Measurements from ENCODE around the gene PSMG2. TPM values are rescaled to one million over a fixed set of nuclear protein-coding genes. Genes with fewer than 3 reads are reported as not detected.
"Not testable (repeated sequence)": the region's sequence is repeated elsewhere in the genome, so short reads cannot be mapped to it uniquely, and the experiment has no call there.

Gene PSMG2
- total RNA-seq, 1 donor from 2014 or later = 50.1 TPM

DNA sequence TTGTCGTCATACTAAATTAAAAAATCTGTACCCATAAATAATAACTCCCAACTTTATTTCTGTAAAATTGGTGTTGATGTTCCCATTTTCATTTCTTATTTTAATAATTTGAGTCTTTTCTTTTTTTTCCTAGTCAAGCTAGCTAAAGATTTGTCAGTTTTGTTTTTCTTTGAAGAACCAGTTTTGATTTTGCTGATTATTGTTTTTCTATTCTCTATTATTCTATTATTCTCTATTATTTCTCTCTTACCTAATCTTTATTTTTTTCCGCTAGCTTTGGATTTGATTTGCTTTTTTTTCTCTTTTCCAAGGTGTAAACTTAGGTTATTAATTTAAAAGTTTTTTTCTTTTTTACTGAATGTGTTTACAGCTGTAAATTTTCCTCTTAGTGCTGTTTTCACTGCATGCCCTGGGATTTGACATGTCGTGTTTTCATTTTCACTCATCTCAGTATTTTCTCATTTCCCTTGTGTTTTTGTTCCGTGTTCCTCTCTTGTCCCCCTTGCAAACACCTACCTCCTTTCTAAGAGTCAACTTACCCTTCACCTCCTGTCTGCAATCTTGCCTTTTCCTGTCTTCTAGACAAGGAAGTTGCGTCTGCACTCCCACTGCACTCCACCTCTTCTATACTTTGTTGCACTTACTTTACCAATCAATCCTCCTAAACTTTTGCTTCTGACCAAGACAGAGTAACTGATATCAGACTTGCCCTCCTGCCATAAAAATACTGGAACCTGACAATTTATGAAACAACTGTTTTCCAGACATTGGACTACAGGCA lies 18.8 kb downstream of the PSMG2 start:
- DNase-seq (ENCODE audit: low read depth) = no peak

- no peak for DNase-seq (ENCODE audit: low read depth)
Measured at GRCh38 chr18:12722731-12723130, 19.9 kb downstream of the PSMG2 start.

DNA sequence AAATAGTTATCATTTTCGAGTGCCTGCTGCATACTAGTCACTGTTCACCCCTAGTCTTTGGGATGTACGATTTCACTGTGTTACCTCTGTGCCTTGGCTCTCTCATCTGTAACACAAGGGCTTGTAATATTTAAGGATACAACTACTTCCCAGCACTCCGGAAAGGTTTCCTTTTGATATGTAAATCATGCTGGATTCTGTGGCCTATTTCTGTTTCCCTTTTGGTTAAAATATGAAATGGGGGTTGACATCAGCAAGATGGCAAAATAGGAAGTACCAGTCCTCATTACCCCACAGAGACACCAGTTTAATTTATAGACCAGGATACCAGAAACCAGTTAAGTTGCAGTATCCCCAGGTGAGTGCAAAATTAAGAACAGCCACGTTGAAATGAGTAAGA lies 23.5 kb downstream of the PSMG2 start:
- DNase-seq (ENCODE audit: low read depth) = no peak

GRCh38 chr18:12726774-12727550 lies 24.1 kb downstream of the PSMG2 start:
- peak; percentile 78 for DNase-seq (ENCODE audit: low read depth)

GRCh38 chr18:12737243-12737902 lies 34.5 kb downstream of the PSMG2 start:
- no peak for DNase-seq (ENCODE audit: low read depth)

DNA sequence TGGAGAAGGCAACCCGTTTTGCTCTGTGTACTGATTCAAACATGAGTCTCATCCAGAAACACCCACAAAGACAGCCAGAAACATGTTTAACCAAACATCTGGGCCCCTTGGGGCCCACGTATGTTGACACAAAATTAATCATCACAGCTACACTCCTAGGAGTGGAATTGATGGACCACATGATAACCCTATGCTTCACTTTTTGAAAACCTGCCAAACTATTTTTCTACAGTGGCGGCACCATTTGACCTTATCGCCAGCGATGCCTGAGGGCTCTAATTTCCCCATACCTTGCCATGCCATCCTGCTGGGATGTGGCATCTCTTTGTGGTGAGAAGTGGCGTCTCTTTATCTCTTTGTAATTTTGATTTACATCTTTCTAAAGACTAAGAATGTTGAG lies 38.5 kb downstream of the PSMG2 start:
- DNase-seq (ENCODE audit: low read depth) = no peak

GRCh38 chr18:12742453-12742852 lies 39.6 kb downstream of the PSMG2 start:
- no peak for DNase-seq (ENCODE audit: low read depth)

- peak; percentile 68 for DNase-seq (ENCODE audit: low read depth)
Measured at GRCh38 chr18:12744103-12744502, 41.3 kb downstream of the PSMG2 start.

- DNase-seq (ENCODE audit: low read depth) = no peak
Measured at GRCh38 chr18:12745095-12745795, 42.4 kb downstream of the PSMG2 start.

- peak; percentile 89 for DNase-seq (ENCODE audit: low read depth)
Measured at GRCh38 chr18:12747530-12748315, 44.9 kb downstream of the PSMG2 start.

GRCh38 chr18:12748671-12749070 lies 45.8 kb downstream of the PSMG2 start:
- peak; percentile 19 for DNase-seq (ENCODE audit: low read depth)

DNA sequence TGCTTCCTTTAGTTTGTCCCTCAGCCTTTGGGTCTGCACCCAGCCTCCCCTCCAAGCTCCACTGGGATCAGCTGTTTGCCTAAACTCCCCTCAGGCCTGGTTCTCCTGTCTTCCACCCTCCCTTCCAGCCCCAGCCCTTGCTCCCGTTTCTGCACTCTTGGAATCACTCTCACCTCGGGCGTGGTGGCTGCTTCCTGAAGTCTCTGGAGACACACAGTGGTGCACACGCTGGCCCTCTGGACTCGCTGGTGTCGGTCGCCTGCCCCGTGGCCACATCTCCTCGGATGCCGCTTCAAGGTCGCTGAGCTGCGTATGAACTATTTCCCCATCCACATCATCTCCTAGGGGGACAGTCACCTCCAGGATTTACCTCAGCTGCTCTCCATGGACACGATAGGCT lies 46.3 kb downstream of the PSMG2 start:
- DNase-seq (ENCODE audit: low read depth) = peak; percentile 40

DNA sequence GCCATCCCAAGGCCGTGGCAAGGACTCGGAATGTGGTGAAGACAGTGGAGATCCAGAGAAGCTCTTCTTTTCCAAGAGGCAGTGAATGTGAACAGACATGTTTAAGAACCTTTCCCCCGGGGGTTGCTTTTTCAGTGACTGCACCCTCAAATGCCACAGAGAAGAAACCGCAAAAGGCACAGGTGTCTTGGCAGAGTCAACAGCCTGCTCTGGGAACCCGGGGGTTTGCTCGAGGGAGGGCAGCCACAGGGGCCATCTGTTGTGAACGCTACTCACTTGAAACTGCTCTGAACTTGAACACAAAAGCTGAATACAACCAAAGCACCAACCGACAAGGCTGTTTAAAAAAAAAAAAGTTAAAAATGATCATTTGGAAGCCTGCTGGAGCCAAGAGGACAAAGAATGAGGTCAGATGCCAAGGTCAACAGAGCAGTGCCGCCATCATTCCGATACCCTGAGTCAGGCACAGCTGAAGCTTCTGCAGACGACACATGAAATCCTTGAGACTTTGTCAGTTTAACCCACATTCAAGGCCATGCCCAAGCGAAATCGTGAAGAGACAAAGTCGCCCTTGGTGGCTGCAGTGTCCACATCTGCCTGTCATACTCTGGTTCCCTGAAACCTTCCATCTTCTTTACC lies 47.4 kb downstream of the PSMG2 start:
- DNase-seq (ENCODE audit: low read depth) = peak; percentile 98

- DNase-seq (ENCODE audit: low read depth) = no peak
Measured at GRCh38 chr18:12750715-12751502, 48.1 kb downstream of the PSMG2 start.

GRCh38 chr18:12751503-12751884 lies 48.7 kb downstream of the PSMG2 start:
- DNase-seq (ENCODE audit: low read depth) = no peak

- DNase-seq (ENCODE audit: low read depth) = peak; percentile 15
Measured at GRCh38 chr18:12751891-12752290, 49.0 kb downstream of the PSMG2 start.

- no peak for DNase-seq (ENCODE audit: low read depth)
Measured at GRCh38 chr18:12754511-12754910, 51.7 kb downstream of the PSMG2 start.

DNA sequence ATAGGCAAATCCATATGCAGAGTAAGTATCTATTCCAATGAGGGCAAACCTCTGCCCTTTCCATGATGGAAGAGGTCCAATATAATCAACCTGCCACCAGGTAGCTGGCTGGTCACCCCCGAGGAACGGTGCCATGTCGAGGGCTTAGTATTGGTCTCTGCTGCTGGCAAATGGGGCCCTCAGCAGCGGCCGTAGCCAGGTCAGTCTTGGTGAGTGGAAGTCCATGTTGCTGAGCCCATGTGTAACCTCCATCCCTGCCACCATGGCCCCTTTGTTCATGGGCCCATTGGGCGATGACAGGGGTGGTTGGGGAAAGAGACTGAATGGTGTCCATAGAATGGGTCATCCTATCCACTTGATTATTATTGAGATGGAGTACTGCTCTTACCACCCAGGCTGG lies 52.8 kb downstream of the PSMG2 start:
- DNase-seq (ENCODE audit: low read depth) = not testable (repeated sequence)

- DNase-seq (ENCODE audit: low read depth) = not testable (repeated sequence)
Measured at GRCh38 chr18:12756619-12757239, 53.9 kb downstream of the PSMG2 start.
